Measurements from ENCODE around the gene UNC79. TPM values are rescaled to one million over a fixed set of nuclear protein-coding genes. Genes with fewer than 3 reads are reported as not detected.
"Not testable (repeated sequence)": the region's sequence is repeated elsewhere in the genome, so short reads cannot be mapped to it uniquely, and the experiment has no call there.

The UNC79 gene
- total RNA-seq, 1 donor from 2014 or later: 0.08 TPM

- Mint-ChIP-seq H3K4me3 (ENCODE audit: unreplicated experiment) (no peak overlapping the region), H3K9me3 (ENCODE audit: unreplicated experiment) (peaks cover 6% of the 10 kb centered on the region), H3K4me1 (ENCODE audit: unreplicated experiment) (no peaks in the 10 kb centered on the region), H3K27ac (ENCODE audit: unreplicated experiment) (no peak overlapping the region), H3K36me3 (ENCODE audit: unreplicated experiment) (no peaks in the 10 kb centered on the region), H3K27me3 (ENCODE audit: unreplicated experiment) (no peaks in the 10 kb centered on the region)
- DNase-seq (ENCODE audit: extremely low spot score, unreplicated experiment): no peak
- no peak for TF ChIP-seq CTCF (IDR thresholded peaks at IDR 0.05)
Measured at GRCh38 chr14:93398491-93398890, 32.2 kb upstream of the UNC79 start.

GRCh38 chr14:93402951-93403350 is 27.8 kb upstream of the UNC79 start:
- Mint-ChIP-seq H3K27me3 (ENCODE audit: unreplicated experiment) (no peaks in the 10 kb centered on the region), H3K27ac (ENCODE audit: unreplicated experiment) (no peak overlapping the region), H3K4me1 (ENCODE audit: unreplicated experiment) (no peaks in the 10 kb centered on the region), H3K4me3 (ENCODE audit: unreplicated experiment) (no peak overlapping the region), H3K36me3 (ENCODE audit: unreplicated experiment) (no peaks in the 10 kb centered on the region), H3K9me3 (ENCODE audit: unreplicated experiment) (no peaks in the 10 kb centered on the region)
- no peak for TF ChIP-seq CTCF (IDR thresholded peaks at IDR 0.05)
- no peak for DNase-seq (ENCODE audit: extremely low spot score, unreplicated experiment)

GRCh38 chr14:93410021-93410420 is 20.7 kb upstream of the UNC79 start:
- DNase-seq (ENCODE audit: extremely low spot score, unreplicated experiment): no peak
- H3K4me3 Mint-ChIP-seq (ENCODE audit: unreplicated experiment): no peak overlapping the region
- no peaks in the 10 kb centered on the region for H3K36me3 Mint-ChIP-seq (ENCODE audit: unreplicated experiment)
- no peak for TF ChIP-seq CTCF (IDR thresholded peaks at IDR 0.05)
- H3K9me3 Mint-ChIP-seq (ENCODE audit: unreplicated experiment): no peaks in the 10 kb centered on the region
- no peak overlapping the region for H3K27ac Mint-ChIP-seq (ENCODE audit: unreplicated experiment)
- no peaks in the 10 kb centered on the region for H3K27me3 Mint-ChIP-seq (ENCODE audit: unreplicated experiment)
- no peaks in the 10 kb centered on the region for H3K4me1 Mint-ChIP-seq (ENCODE audit: unreplicated experiment)

GRCh38 chr14:93410893-93411292 is 19.8 kb upstream of the UNC79 start:
- Mint-ChIP-seq H3K27ac (ENCODE audit: unreplicated experiment) (no peak overlapping the region), H3K27me3 (ENCODE audit: unreplicated experiment) (no peaks in the 10 kb centered on the region), H3K9me3 (ENCODE audit: unreplicated experiment) (no peaks in the 10 kb centered on the region), H3K4me3 (ENCODE audit: unreplicated experiment) (no peak overlapping the region), H3K4me1 (ENCODE audit: unreplicated experiment) (no peaks in the 10 kb centered on the region), H3K36me3 (ENCODE audit: unreplicated experiment) (no peaks in the 10 kb centered on the region)
- no peak for DNase-seq (ENCODE audit: extremely low spot score, unreplicated experiment)
- TF ChIP-seq CTCF (IDR thresholded peaks at IDR 0.05): no peak

- not testable (repeated sequence) for DNase-seq (ENCODE audit: extremely low spot score, unreplicated experiment); H3K36me3 Mint-ChIP-seq (ENCODE audit: unreplicated experiment); H3K4me1 Mint-ChIP-seq (ENCODE audit: unreplicated experiment); H3K4me3 Mint-ChIP-seq (ENCODE audit: unreplicated experiment); H3K27ac Mint-ChIP-seq (ENCODE audit: unreplicated experiment)
- H3K27me3 Mint-ChIP-seq (ENCODE audit: unreplicated experiment): peaks cover 14% of the 10 kb centered on the region
- H3K9me3 Mint-ChIP-seq (ENCODE audit: unreplicated experiment): peaks cover 24% of the 10 kb centered on the region
Measured at GRCh38 chr14:93425136-93425535, 5.6 kb upstream of the UNC79 start.

GRCh38 chr14:93426750-93427149 is 4.0 kb upstream of the UNC79 start:
- TF ChIP-seq CTCF (IDR thresholded peaks at IDR 0.05): no peak
- H3K9me3 Mint-ChIP-seq (ENCODE audit: unreplicated experiment): peaks cover 23% of the 10 kb centered on the region
- DNase-seq (ENCODE audit: extremely low spot score, unreplicated experiment): no peak
- no peaks in the 10 kb centered on the region for H3K36me3 Mint-ChIP-seq (ENCODE audit: unreplicated experiment)
- no peak overlapping the region for H3K4me3 Mint-ChIP-seq (ENCODE audit: unreplicated experiment)
- H3K27me3 Mint-ChIP-seq (ENCODE audit: unreplicated experiment): peaks cover 20% of the 10 kb centered on the region
- no peak overlapping the region for H3K27ac Mint-ChIP-seq (ENCODE audit: unreplicated experiment)
- peaks cover 3% of the 10 kb centered on the region for H3K4me1 Mint-ChIP-seq (ENCODE audit: unreplicated experiment)

Measured in osteocyte (in vitro differentiated cells).